Endometrium (tissue), 2 donors: ENCODE measurements around the gene MEGF11.

Experiments
- FAIRE-seq: peaks from 2 replicates; lab custom pipeline; 2012; peaks lifted over from hg19 to GRCh38; lab: Jason Lieb, UNC
- donor health status: control.
- donor health status: control.

Gene MEGF11

GRCh38 chr15:66170042-66170441, 83.5 kb downstream of the MEGF11 start:
- no peak for FAIRE-seq

GRCh38 chr15:66169625-66170024, 83.9 kb downstream of the MEGF11 start:
- FAIRE-seq = no peak

- FAIRE-seq = no peak
These were observed 84.5 kb downstream of the MEGF11 start for GRCh38 chr15:66169023-66169422.

- no peak for FAIRE-seq
These were observed 85.7 kb downstream of the MEGF11 start for GRCh38 chr15:66167854-66168253.

- no peak for FAIRE-seq
These were observed 87.7 kb downstream of the MEGF11 start for GRCh38 chr15:66165856-66166255.

- no peak for FAIRE-seq
These were observed 88.8 kb downstream of the MEGF11 start for GRCh38 chr15:66164788-66165187.

GRCh38 chr15:66163553-66163952, 90.0 kb downstream of the MEGF11 start:
- FAIRE-seq = no peak

GRCh38 chr15:66162286-66162685, 91.3 kb downstream of the MEGF11 start:
- no peak for FAIRE-seq

- no peak for FAIRE-seq
These were observed 91.9 kb downstream of the MEGF11 start for GRCh38 chr15:66161575-66162118.

- FAIRE-seq = no peak
These were observed 92.4 kb downstream of the MEGF11 start for GRCh38 chr15:66161108-66161507.

- no peak for FAIRE-seq
These were observed 96.0 kb downstream of the MEGF11 start for GRCh38 chr15:66157507-66157906.

- FAIRE-seq = no peak
These were observed 97.1 kb downstream of the MEGF11 start for GRCh38 chr15:66156310-66156975.

GRCh38 chr15:66155065-66155464, 98.5 kb downstream of the MEGF11 start:
- no peak for FAIRE-seq

GRCh38 chr15:66154581-66154980, 99.0 kb downstream of the MEGF11 start:
- FAIRE-seq = no peak

- FAIRE-seq = no peak
These were observed 99.8 kb downstream of the MEGF11 start for GRCh38 chr15:66153549-66154415.

- FAIRE-seq = no peak
These were observed 100.9 kb downstream of the MEGF11 start for GRCh38 chr15:66152650-66153049.

- FAIRE-seq = no peak
These were observed 101.7 kb downstream of the MEGF11 start for GRCh38 chr15:66151809-66152208.

- no peak for FAIRE-seq
These were observed 103.7 kb downstream of the MEGF11 start for GRCh38 chr15:66149871-66150270.

- no peak for FAIRE-seq
These were observed 105.4 kb downstream of the MEGF11 start for GRCh38 chr15:66148187-66148586.

- no peak for FAIRE-seq
These were observed 106.1 kb downstream of the MEGF11 start for GRCh38 chr15:66147440-66147839.

- FAIRE-seq = no peak
These were observed 107.8 kb downstream of the MEGF11 start for GRCh38 chr15:66145726-66146182.

- no peak for FAIRE-seq
These were observed 108.4 kb downstream of the MEGF11 start for GRCh38 chr15:66144978-66145725.
